A549 (cell line): ENCODE data around the gene PTGER2. TPM values are rescaled to one million over a fixed set of nuclear protein-coding genes. Genes with fewer than 3 reads are reported as not detected.
A peak's percentile ranks its signal among the peaks of the same experiment; 100 is the strongest.

Experiments used
- ATAC-seq, 2 experiments: fragments of 200-7000 bp in 1 of 2; fragments of >200 bp in 1 of 2; cut with Nextera tagmentation in 1 of 2; cut with Tn5 transposase in 1 of 2; 3 replicates each; pipeline versions ENCODE4 v1.8.0 to v1.9.1; 2018 to 2020; ENCODE audit warnings: mild to moderate bottlenecking in 1 of 2, moderate library complexity in 1 of 2
- CTCF ChIA-PET: fragments of 300-600 bp; sonication (Branson Sonifier 250); formaldehyde crosslinking; extraction: SDS; loops from one replicate; lab custom pipeline; 2021; ENCODE audit warnings: antibody characterized with exemption, inconsistent platforms; lab: Yijun Ruan, JAX
- POLR2A ChIA-PET: fragments of 350-600 bp; formaldehyde crosslinking; extraction: SDS; loops from one replicate; lab custom pipeline; 2021; ENCODE audit warnings: antibody characterized with exemption, inconsistent platforms; lab: Yijun Ruan, JAX
- DNase-seq, 2 experiments: peaks; one replicate each; pipeline versions ENCODE4 v3.0.0 to v3.0.0-alpha.2; 2011 to 2016; ENCODE audit warnings: low read depth in 1 of 2, low spot score in 1 of 2
- FAIRE-seq: peaks from 2 replicates; lab custom pipeline; 2011; peaks lifted over from hg19 to GRCh38; lab: Jason Lieb, UNC
- H3K27ac ChIP-seq, 2 experiments: fragments of >200 bp; sonication (Bioruptor Twin); formaldehyde crosslinking; 3 replicates each; pipeline ENCODE4 v1.5.1; 2016 to 2017
- H3K4me1 ChIP-seq: fragments of >200 bp; sonication (Bioruptor Twin); formaldehyde crosslinking; 3 replicates; pipeline ENCODE4 v1.6.1; 2016
- H3K4me2 ChIP-seq: fragments of >200 bp; sonication (Bioruptor Twin); formaldehyde crosslinking; 3 replicates; pipeline ENCODE4 v1.6.1; 2016
- H3K4me3 ChIP-seq: fragments of >200 bp; sonication (Bioruptor Twin); formaldehyde crosslinking; 3 replicates; pipeline ENCODE4 v1.5.1; 2016
- H3K9me3 ChIP-seq: fragments of >200 bp; sonication (Bioruptor Twin); formaldehyde crosslinking; 3 replicates; pipeline ENCODE4 v1.6.1; 2016
- CEBPB ChIP-seq, 2 experiments: fragments of >200 bp in 1 of 2; sonication (Bioruptor Twin) in 1 of 2; formaldehyde crosslinking in 1 of 2; IDR thresholded peaks; 2 replicates each; pipeline ENCODE4 v1.6.1; 2012 to 2016
- CHD4 ChIP-seq: fragments of 200-600 bp; sonication (generic); IDR thresholded peaks from 2 replicates; pipeline ENCODE4 v1.6.1; 2016; ENCODE audit warnings: antibody characterized with exemption, mild to moderate bottlenecking, borderline replicate concordance
- E2F6 ChIP-seq: IDR thresholded peaks from 2 replicates; pipeline ENCODE4 v1.6.1; 2012; ENCODE audit warnings: low read depth, borderline replicate concordance
- ESRRA ChIP-seq: fragments of 150-350 bp; IDR thresholded peaks from 2 replicates; pipeline ENCODE4 v1.6.1; 2014; ENCODE audit warnings: mild to moderate bottlenecking, low read length, borderline replicate concordance
- FOSB ChIP-seq: fragments of 250-450 bp; sonication (Bioruptor Pico); IDR thresholded peaks from 2 replicates; pipeline ENCODE4 v1.5.0; 2020; ENCODE audit warnings: mild to moderate bottlenecking, moderate library complexity
- FOSL2 ChIP-seq, 2 experiments: fragments of 450-650 bp in 1 of 2; fragments of >200 bp in 1 of 2; sonication (Bioruptor Twin) in 1 of 2; formaldehyde crosslinking; IDR thresholded peaks; 2 replicates each; pipeline versions ENCODE4 v1.5.0 to v1.6.1; 2016 to 2020; ENCODE audit warnings: mild to moderate bottlenecking in 1 of 2, moderate library complexity in 1 of 2
- FOXS1 ChIP-seq: fragments of 250-450 bp; sonication (Bioruptor Pico); IDR thresholded peaks from 2 replicates; pipeline ENCODE4 v1.5.0; 2020; ENCODE audit warnings: mild to moderate bottlenecking, moderate library complexity
- GATA3 ChIP-seq: IDR thresholded peaks from 2 replicates; pipeline ENCODE4 v1.6.1; 2012; ENCODE audit warnings: borderline replicate concordance
- HOXA7 ChIP-seq: fragments of 250-450 bp; sonication (Bioruptor Pico); IDR thresholded peaks from 2 replicates; pipeline ENCODE4 v1.5.0; 2020; ENCODE audit warnings: mild to moderate bottlenecking, moderate library complexity
- HOXB13 ChIP-seq: fragments of 250-450 bp; sonication (Bioruptor Pico); IDR thresholded peaks from 2 replicates; pipeline ENCODE4 v1.5.0; 2020; ENCODE audit warnings: low read depth, mild to moderate bottlenecking, moderate library complexity
- HOXB5 ChIP-seq: fragments of 250-450 bp; sonication (Bioruptor Pico); IDR thresholded peaks from 2 replicates; pipeline ENCODE4 v1.5.0; 2020; ENCODE audit warnings: mild to moderate bottlenecking, moderate library complexity
- JUN ChIP-seq, 2 experiments: fragments of >200 bp; sonication (Bioruptor Twin); formaldehyde crosslinking; IDR thresholded peaks; 2 replicates in 1 of 2; 3 replicates in 1 of 2; pipeline ENCODE4 v1.6.1; 2016 to 2017
- JUNB ChIP-seq: fragments of >200 bp; sonication (Bioruptor Twin); formaldehyde crosslinking; IDR thresholded peaks from 2 replicates; pipeline ENCODE4 v1.6.1; 2016
- MAFK ChIP-seq: fragments of 450-650 bp; IDR thresholded peaks from 2 replicates; pipeline ENCODE4 v1.6.1; 2014; ENCODE audit not compliant: partially characterized antibody
- MYC ChIP-seq: IDR thresholded peaks from 2 replicates; pipeline ENCODE4 v1.6.1; 2012; ENCODE audit warnings: mild to moderate bottlenecking, inconsistent platforms, low read length, improper control_type of control experiment, borderline replicate concordance
- NFE2L2 ChIP-seq: fragments of 150-350 bp; conservative IDR thresholded peaks from 2 replicates; pipeline ENCODE4 v1.6.1; 2014; ENCODE audit warnings: low read length
- NPAS2 ChIP-seq: fragments of 250-450 bp; sonication (Bioruptor Pico); IDR thresholded peaks from 2 replicates; pipeline ENCODE4 v1.8.0; 2022; ENCODE audit warnings: mild to moderate bottlenecking, moderate library complexity, borderline replicate concordance
- PBX3 ChIP-seq: IDR thresholded peaks from 2 replicates; pipeline ENCODE4 v1.6.1; 2012
- RCOR1 ChIP-seq: fragments of 150-350 bp; IDR thresholded peaks from 2 replicates; pipeline ENCODE4 v1.6.1; 2014; ENCODE audit warnings: antibody characterized with exemption, low read length, low read depth
- REST ChIP-seq: fragments of 200-600 bp; sonication (generic); IDR thresholded peaks from 2 replicates; pipeline ENCODE4 v1.6.1; 2016; ENCODE audit warnings: antibody characterized with exemption, mild to moderate bottlenecking, moderate library complexity
- SMC3 ChIP-seq: fragments of >200 bp; sonication (Bioruptor Twin); formaldehyde crosslinking; IDR thresholded peaks from 3 replicates; pipeline ENCODE4 v1.6.1; 2018; ENCODE audit warnings: inconsistent platforms
- TFCP2L1 ChIP-seq: fragments of 250-450 bp; sonication (Bioruptor Pico); IDR thresholded peaks from 2 replicates; pipeline ENCODE4 v1.5.0; 2021; ENCODE audit warnings: mild to moderate bottlenecking
- TP53 ChIP-seq: fragments of 250-450 bp; sonication (Bioruptor Pico); IDR thresholded peaks from 2 replicates; pipeline ENCODE4 v1.5.0; 2021; ENCODE audit warnings: mild to moderate bottlenecking, moderate library complexity
- ZNF302 ChIP-seq: fragments of 250-450 bp; sonication (Bioruptor Pico); IDR thresholded peaks from 2 replicates; pipeline ENCODE4 v1.9.0; 2021; ENCODE audit warnings: inconsistent platforms, mild to moderate bottlenecking, moderate library complexity
- WGBS: methylation state at CpG from one replicate; pipeline ENCODE4 v1.1.6; 2017; ENCODE audit errors: missing lambda C conversion rate; 5-methylcytosine and 5-hydroxymethylcytosine counted together
- polyA plus RNA-seq, 4 experiments: library from polyadenylated mRNA; depleted of rRNA in 3 of 4; stranded (reverse); fragments of >200 nt; fragmentation: RNase III in 1 of 4; extraction: RNeasy Plus Mini Kit Qiagen cat#74134 plus additional on column Dnase treatment in 1 of 4; gene quantifications; 2 replicates in 3 of 4; 3 replicates in 1 of 4; pipeline ENCODE4 v1.2.3, GENCODE V29; 2011 to 2017
- TF ChIP-seq, protein P1 (sequence below): fragments of 450-650 bp; IDR thresholded peaks from 2 replicates; pipeline ENCODE4 v1.6.1; 2014; ENCODE audit warnings: antibody characterized with exemption
- TF ChIP-seq, protein P2 (sequence below): fragments of >200 bp; sonication (Bioruptor Twin); formaldehyde crosslinking; IDR thresholded peaks from 3 replicates; pipeline ENCODE4 v1.5.1; 2016

Gene PTGER2
- polyA plus RNA-seq, 2 of the 4 experiments (the other 2 are of a cell fraction), result 0.74 to 1.2 TPM

GRCh38 chr14:52328276-52328675, 14.2 kb downstream of the PTGER2 start:
- FAIRE-seq (peak; percentile 39), ATAC-seq (peak in 1 of 2 experiments; percentile 76; a peak in 3 of 6 replicates), DNase-seq (peak in 1 of 2 experiments; percentile 18)
- CTCF ChIA-PET, result no interaction called here
- Histone ChIP-seq H3K4me1 (peaks cover 23% of the 10 kb centered on the region), H3K4me3 (no peak overlapping the region), H3K4me2 (peak overlapping the region; percentile 58), H3K27ac (no peak overlapping the region), H3K9me3 (no peaks in the 10 kb centered on the region)
- POLR2A ChIA-PET, result no interaction called here
- TF ChIP-seq FOXS1 (CRISPR knock-in tag) (peak; percentile 45; the same call in 1 of the 2 replicates), FOSL2 (IDR thresholded peaks at IDR 0.05) (peak; percentile 61; the same call in 1 of the 2 replicates), FOSL2 (CRISPR knock-in tag; IDR thresholded peaks at IDR 0.05) (peak; percentile 92), ESRRA (no peak), MAFK (peak; percentile 17), GATA3 (peak; percentile 44; the same call in 1 of the 2 replicates), JUNB (peak; percentile 75), HOXB5 (CRISPR knock-in tag) (no peak), CEBPB (IDR thresholded peaks at IDR 0.05) (peak in 1 of 2 experiments; percentile 23; a peak in 1 of 4 replicates), PBX3 (no peak)

- no peak for ATAC-seq
- H3K9me3 ChIP-seq, result no peaks in the 10 kb centered on the region
- ChIA-PET CTCF (interaction anchor here (0.5 to 1.1 kb wide), 2 partner anchors 30 to 62 kb away, joined by 3 read pairs; no protein-coding TSS in a partner anchor), POLR2A (no interaction called here)
- H3K4me2 ChIP-seq, result no peak overlapping the region
- H3K27ac ChIP-seq, result no peak overlapping the region
- no peak overlapping the region for H3K4me3 ChIP-seq
- TF ChIP-seq TFCP2L1 (CRISPR knock-in tag) (no peak), ZNF302 (no peak), NFE2L2 (no peak), GATA3 (no peak), HOXA7 (CRISPR knock-in tag) (no peak), JUNB (no peak), FOSB (CRISPR knock-in tag) (no peak), E2F6 (no peak), JUN (IDR thresholded peaks at IDR 0.05) (no peak), HOXB13 (CRISPR knock-in tag) (no peak)
- TF ChIP-seq, protein P1, sequence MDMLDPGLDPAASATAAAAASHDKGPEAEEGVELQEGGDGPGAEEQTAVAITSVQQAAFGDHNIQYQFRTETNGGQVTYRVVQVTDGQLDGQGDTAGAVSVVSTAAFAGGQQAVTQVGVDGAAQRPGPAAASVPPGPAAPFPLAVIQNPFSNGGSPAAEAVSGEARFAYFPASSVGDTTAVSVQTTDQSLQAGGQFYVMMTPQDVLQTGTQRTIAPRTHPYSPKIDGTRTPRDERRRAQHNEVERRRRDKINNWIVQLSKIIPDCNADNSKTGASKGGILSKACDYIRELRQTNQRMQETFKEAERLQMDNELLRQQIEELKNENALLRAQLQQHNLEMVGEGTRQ, result no peak
- peaks cover 23% of the 10 kb centered on the region for H3K4me1 ChIP-seq
- WGBS, result 67% methylated on average over 6 of the region's 6 CpGs
- DNase-seq, result no peak
- FAIRE-seq, result no peak
Measured at GRCh38 chr14:52329678-52330369, 15.7 kb downstream of the PTGER2 start.

GRCh38 chr14:52332269-52332668, 18.2 kb downstream of the PTGER2 start:
- 91% methylated on average over 3 of the region's 3 CpGs for WGBS
- DNase-seq (no peak), ATAC-seq (no peak), FAIRE-seq (no peak)
- H3K4me2 ChIP-seq, result no peak overlapping the region
- H3K4me1 ChIP-seq, result peaks cover 20% of the 10 kb centered on the region
- CTCF ChIA-PET, result interaction anchor here (1.0 to 1.1 kb wide), 2 partner anchors 11 to 21 kb away, joined by 3 read pairs; no protein-coding TSS in a partner anchor
- POLR2A ChIA-PET, result no interaction called here
- no peak overlapping the region for H3K27ac ChIP-seq
- no peak overlapping the region for H3K4me3 ChIP-seq
- no peaks in the 10 kb centered on the region for H3K9me3 ChIP-seq
- TF ChIP-seq NPAS2 (CRISPR knock-in tag), result no peak
- no peak for TF ChIP-seq REST
- no peak for TF ChIP-seq RCOR1
- TF ChIP-seq, protein P2, sequence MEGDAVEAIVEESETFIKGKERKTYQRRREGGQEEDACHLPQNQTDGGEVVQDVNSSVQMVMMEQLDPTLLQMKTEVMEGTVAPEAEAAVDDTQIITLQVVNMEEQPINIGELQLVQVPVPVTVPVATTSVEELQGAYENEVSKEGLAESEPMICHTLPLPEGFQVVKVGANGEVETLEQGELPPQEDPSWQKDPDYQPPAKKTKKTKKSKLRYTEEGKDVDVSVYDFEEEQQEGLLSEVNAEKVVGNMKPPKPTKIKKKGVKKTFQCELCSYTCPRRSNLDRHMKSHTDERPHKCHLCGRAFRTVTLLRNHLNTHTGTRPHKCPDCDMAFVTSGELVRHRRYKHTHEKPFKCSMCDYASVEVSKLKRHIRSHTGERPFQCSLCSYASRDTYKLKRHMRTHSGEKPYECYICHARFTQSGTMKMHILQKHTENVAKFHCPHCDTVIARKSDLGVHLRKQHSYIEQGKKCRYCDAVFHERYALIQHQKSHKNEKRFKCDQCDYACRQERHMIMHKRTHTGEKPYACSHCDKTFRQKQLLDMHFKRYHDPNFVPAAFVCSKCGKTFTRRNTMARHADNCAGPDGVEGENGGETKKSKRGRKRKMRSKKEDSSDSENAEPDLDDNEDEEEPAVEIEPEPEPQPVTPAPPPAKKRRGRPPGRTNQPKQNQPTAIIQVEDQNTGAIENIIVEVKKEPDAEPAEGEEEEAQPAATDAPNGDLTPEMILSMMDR, result no peak
- TF ChIP-seq CHD4, result no peak
- TF ChIP-seq SMC3, result no peak
- TF ChIP-seq TP53 (CRISPR knock-in tag), result no peak
- TF ChIP-seq MYC, result no peak
